Choroid plexus epithelial cell (primary cell): Measurements from ENCODE around the gene RAC2.

Source experiments
- DNase-seq: peaks from one replicate; pipeline ENCODE4 v3.0.0-alpha.2; 2010; ENCODE audit warnings: low read depth
- H3K4me3 ChIP-seq: 2 replicates; pipeline ENCODE4 v1.5.1; 2011; ENCODE audit warnings: low read depth, mild to moderate bottlenecking, control low read depth, low read length, moderate library complexity
- TF ChIP-seq, protein P1 (sequence below): conservative IDR thresholded peaks from 2 replicates; pipeline ENCODE4 v1.5.1; 2011; ENCODE audit warnings: low read depth, mild to moderate bottlenecking, control low read depth, inconsistent platforms, low read length, moderate library complexity

RAC2 gene

DNA sequence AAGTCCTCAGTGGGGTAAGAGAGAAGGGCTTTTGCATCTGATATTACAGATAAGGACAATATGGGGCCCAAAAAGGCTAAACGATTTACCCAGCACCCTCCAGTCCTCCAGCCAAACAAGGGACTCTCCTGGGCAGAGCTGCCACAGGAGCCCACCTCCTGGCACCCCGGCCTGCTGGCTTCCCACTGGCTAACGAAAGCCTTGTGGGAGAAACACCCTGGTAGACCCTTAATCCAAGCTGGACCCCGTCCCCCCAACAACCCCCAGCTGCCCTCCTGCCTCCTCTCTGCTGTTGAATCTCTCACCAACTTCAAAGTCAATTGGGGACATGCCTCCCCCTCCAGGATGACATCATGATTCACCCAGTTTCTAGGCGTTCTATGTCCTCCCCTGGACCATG lies 66.8 kb downstream of the RAC2 start:
- DNase-seq, result no peak
- H3K4me3 ChIP-seq, result no peak overlapping the region
- TF ChIP-seq, protein P1, sequence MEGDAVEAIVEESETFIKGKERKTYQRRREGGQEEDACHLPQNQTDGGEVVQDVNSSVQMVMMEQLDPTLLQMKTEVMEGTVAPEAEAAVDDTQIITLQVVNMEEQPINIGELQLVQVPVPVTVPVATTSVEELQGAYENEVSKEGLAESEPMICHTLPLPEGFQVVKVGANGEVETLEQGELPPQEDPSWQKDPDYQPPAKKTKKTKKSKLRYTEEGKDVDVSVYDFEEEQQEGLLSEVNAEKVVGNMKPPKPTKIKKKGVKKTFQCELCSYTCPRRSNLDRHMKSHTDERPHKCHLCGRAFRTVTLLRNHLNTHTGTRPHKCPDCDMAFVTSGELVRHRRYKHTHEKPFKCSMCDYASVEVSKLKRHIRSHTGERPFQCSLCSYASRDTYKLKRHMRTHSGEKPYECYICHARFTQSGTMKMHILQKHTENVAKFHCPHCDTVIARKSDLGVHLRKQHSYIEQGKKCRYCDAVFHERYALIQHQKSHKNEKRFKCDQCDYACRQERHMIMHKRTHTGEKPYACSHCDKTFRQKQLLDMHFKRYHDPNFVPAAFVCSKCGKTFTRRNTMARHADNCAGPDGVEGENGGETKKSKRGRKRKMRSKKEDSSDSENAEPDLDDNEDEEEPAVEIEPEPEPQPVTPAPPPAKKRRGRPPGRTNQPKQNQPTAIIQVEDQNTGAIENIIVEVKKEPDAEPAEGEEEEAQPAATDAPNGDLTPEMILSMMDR, result no peak

DNA sequence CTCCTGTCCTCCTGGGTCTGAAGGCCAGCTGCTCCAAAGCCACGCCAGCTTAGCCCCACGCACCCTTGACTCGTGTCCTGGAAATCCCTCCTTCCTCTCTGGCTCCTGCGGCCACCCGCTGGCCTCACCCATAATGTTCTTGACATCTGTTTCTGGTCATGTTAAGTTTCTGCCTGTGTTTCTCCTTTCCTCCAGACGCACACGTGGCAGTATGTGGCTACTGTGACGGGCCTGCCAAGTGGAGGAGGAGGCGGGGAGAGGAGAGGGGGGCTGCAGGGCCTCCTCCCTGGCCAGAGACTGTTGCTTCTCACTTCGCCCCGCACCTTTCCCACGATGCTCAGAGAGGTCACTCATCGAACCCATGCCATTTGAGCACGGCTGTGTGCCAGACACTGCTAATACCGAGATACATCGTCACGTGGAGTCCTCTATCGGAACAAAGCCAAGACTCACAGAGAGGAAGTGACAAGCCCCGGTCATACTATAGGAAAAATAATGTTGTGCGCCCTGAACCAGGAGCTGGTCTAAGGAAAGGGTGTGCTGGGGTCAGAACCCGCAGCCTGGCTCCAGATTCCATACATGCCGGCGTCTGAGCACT lies 67.5 kb downstream of the RAC2 start:
- TF ChIP-seq, protein P1, result no peak
- DNase-seq, result peak; percentile 79
- H3K4me3 ChIP-seq, result no peak overlapping the region

DNA sequence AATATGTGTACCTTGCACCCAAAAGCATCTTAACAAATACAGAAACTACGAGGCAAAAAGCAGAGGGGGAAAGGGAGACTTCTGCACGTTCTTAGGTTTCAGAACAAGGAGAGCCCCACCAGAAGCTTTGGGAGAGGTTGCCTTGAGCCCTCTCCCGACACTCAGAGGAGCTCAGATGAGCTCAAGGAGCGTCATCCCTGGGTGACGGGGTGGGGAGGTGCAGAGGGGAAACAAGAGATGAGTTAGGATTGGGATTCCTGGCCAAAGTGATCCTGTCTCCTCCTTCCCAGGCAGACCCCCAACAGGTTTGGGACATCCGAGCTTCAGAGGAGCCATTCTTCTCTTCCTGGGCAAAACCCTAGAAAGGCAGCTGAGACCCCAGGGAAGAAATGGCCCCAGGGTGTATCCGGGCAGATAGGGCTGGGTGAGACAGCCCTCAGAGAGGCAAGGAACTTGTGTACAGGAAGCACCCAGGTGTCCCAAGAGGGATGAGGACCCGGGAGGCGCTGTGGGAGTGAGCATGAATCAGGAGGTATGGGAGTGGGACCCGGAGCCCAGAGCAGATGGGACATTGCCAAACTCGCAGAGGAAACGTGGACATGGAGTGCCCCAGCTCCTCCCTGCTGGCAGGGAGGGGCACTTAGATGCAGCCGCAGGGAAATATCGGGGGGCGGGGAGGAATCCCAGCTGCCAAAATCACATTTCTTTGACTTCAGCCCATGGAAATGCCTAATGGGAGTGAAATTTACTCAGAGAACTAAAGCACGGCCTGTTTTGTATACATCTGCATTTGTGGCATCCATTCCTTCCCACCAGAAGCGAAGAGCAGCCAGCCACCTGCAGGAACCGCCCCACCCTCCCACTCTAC lies 68.4 kb downstream of the RAC2 start:
- TF ChIP-seq, protein P1, result no peak
- no peak for DNase-seq
- H3K4me3 ChIP-seq, result no peak overlapping the region
